Vagina (tissue), 2 donors: Measurements from ENCODE around the gene TUBB1.

ENCODE experiments used
- POLR2A ChIP-seq, 2 donors: fragments of 450-650 bp; IDR thresholded peaks; one replicate each; pipeline ENCODE4 v1.6.1; 2017; ENCODE audit warnings: antibody characterized with exemption in 2 of 2, mild to moderate bottlenecking in 2 of 2, moderate library complexity in 2 of 2
- POLR2AphosphoS5 ChIP-seq, 2 donors: sonication (generic); formaldehyde crosslinking; IDR thresholded peaks; one replicate each; pipeline ENCODE4 v1.9.0; 2017; ENCODE audit warnings: antibody characterized with exemption in 2 of 2, mild to moderate bottlenecking in 2 of 2, low read depth in 1 of 2; ENCODE audit not compliant: insufficient read depth in 1 of 2
- TF ChIP-seq, protein P1 (sequence below), 3 experiments: fragments of 450-650 bp in 2 of 3; fragments of 200-600 bp in 1 of 3; sonication (generic) in 1 of 3; IDR thresholded peaks; one replicate each; pipeline ENCODE4 v1.5.1; 2017 to 2019; ENCODE audit warnings: antibody characterized with exemption in 3 of 3, mild to moderate bottlenecking in 2 of 3, moderate library complexity in 2 of 3

DNA sequence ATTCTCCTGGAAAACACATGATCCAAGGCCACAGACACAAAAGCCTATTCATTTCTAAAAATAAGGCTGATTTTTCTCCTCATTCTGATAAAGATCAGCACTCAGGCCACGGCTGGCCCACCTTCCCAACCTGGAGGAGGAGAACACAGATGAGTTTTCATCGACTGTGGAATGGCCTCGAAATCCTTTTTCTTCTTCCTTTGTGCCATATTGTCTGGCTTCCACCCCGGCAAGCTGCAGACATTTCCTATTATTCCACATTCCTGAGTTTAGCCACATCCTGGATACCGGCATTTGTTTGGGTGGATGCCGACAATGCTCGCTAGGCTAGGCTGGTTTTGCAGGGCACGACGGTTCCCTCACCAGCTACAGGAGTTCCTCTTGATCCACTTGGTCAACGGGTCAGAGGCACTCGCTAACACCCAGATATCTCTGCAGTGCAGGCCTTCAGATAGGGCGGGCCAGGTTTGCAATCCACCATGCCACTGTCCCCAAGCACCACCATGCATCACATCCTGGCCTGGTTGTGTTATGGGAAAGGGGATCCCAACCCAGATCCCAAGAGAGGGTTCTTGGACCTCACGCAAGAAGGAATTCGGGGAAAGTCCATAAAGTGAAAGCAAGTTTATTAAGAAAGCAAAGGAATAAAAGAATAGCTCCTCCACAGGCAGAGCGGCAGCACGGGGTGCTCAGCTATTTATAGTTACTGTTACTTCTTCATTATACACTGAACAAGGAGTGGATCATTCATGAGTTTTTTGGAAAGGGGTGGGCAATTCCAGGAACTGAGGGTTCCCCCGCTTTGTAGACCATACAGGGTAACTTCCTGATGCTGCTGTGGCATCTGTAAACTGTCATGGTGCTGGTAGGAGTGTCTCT, 8.0 kb upstream of the TUBB1 start:
- TF ChIP-seq, protein P1, sequence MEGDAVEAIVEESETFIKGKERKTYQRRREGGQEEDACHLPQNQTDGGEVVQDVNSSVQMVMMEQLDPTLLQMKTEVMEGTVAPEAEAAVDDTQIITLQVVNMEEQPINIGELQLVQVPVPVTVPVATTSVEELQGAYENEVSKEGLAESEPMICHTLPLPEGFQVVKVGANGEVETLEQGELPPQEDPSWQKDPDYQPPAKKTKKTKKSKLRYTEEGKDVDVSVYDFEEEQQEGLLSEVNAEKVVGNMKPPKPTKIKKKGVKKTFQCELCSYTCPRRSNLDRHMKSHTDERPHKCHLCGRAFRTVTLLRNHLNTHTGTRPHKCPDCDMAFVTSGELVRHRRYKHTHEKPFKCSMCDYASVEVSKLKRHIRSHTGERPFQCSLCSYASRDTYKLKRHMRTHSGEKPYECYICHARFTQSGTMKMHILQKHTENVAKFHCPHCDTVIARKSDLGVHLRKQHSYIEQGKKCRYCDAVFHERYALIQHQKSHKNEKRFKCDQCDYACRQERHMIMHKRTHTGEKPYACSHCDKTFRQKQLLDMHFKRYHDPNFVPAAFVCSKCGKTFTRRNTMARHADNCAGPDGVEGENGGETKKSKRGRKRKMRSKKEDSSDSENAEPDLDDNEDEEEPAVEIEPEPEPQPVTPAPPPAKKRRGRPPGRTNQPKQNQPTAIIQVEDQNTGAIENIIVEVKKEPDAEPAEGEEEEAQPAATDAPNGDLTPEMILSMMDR (IDR thresholded peaks at IDR 0.05): no peak
- no peak for TF ChIP-seq POLR2AphosphoS5 (IDR thresholded peaks at IDR 0.05; ENCODE audit: insufficient read depth in 1 of 2, low read depth in 1 of 2)
- TF ChIP-seq POLR2A (IDR thresholded peaks at IDR 0.05): no peak
